Spinal cord (tissue), 10 donors: ENCODE results near the gene SNAI3. TPM values are rescaled to one million over a fixed set of nuclear protein-coding genes. Genes with fewer than 3 reads are reported as not detected.

Experiments
- DNase-seq, 6 donors: peaks; one replicate each; pipeline versions ENCODE4 v3.0.0 to v3.0.0-alpha.2; 2013 to 2015; ENCODE audit warnings: low spot score in 6 of 6, low read depth in 4 of 6
- H3K27ac ChIP-seq: one replicate; pipeline ENCODE4 v1.5.1; 2013; ENCODE audit warnings: low read depth, low read length, control low read depth
- H3K27me3 ChIP-seq: one replicate; pipeline ENCODE4 v1.6.1; 2013; ENCODE audit warnings: low read length; ENCODE audit not compliant: control insufficient read depth, insufficient read depth
- H3K36me3 ChIP-seq: one replicate; pipeline ENCODE4 v1.6.1; 2013; ENCODE audit warnings: low read length; ENCODE audit not compliant: control insufficient read depth, insufficient read depth
- H3K4me1 ChIP-seq: one replicate; pipeline ENCODE4 v1.6.1; 2013; ENCODE audit warnings: low read length; ENCODE audit not compliant: control insufficient read depth, insufficient read depth
- H3K4me3 ChIP-seq: one replicate; pipeline ENCODE4 v1.5.1; 2013; ENCODE audit warnings: low read depth, low read length, control low read depth
- H3K9me3 ChIP-seq: one replicate; pipeline ENCODE4 v1.6.1; 2013; ENCODE audit warnings: low read length; ENCODE audit not compliant: control insufficient read depth, insufficient read depth
- WGBS: methylation state at CpG from one replicate; pipeline ENCODE4 v1.1.5; 2013; ENCODE audit warnings: missing lambda C conversion rate; ENCODE audit not compliant: insufficient coverage; 5-methylcytosine and 5-hydroxymethylcytosine counted together
- polyA plus RNA-seq, 2 donors: library from polyadenylated mRNA; unstranded; fragments of 120-200 nt; gene quantifications; one replicate each; pipeline ENCODE4 v1.2.1, GENCODE V29; 2013; ENCODE audit not compliant: insufficient read length in 2 of 2
- total RNA-seq, 2 donors: library from RNA; depleted of rRNA in 1 of 2; stranded (reverse); fragments of 120-200 nt in 1 of 2; fragments of >200 nt in 1 of 2; gene quantifications; one replicate each; pipeline versions ENCODE4 v1.2.3 to v1.2.4, GENCODE V29; 2013 to 2014
- donor health status: healthy.

Gene SNAI3
- total and polyA plus RNA-seq, 4 donors: 0.30 to 2.2 (median 1.3) TPM

DNA sequence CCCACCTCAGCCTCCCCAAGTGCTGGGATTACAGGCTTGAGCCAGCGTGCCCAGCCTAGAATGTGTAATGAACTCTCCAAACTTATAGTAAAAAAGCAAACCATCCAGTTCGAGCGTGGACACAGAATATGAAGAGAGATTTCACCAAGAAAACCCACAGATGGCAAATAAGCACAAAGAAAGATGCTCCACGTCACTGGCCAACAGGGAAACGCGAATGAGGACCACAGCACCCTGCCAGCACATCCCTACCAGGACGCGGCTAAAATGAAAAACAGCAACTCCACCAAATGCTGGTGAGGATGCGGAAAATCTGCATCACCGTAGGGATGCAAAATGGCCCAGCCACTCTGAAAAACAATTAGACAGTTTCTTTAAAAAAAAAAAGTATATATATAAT is 24.8 kb downstream of the SNAI3 start:
- Histone ChIP-seq H3K4me1 (peaks cover 31% of the 10 kb centered on the region), H3K36me3 (peaks cover 37% of the 10 kb centered on the region), H3K4me3 (no peak overlapping the region), H3K27ac (no peak overlapping the region), H3K27me3 (no peaks in the 10 kb centered on the region), H3K9me3 (no peaks in the 10 kb centered on the region)
- DNase-seq: peak in 1 of 6 donors; percentile 50
- 40% methylated on average over 4 of the region's 10 CpGs for WGBS

DNA sequence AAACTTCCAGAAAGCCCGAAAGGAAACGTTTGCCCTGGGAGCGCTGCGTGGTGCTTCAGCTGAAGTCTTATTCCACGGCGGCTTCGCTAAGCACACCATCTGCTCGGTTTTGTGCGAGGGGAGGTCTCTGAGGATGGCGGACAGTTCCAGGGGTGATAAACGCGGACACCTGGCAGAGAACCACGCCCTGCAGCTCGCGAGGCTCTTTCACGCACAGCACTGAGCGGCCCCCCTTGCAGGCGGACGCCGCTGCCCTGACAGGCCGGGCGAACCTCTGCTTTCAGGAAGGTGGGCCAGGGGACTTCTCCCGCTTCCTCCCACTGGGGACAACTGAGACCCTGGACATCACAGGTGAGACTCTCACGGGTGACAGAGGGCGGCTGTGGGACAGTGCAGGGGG is 27.1 kb downstream of the SNAI3 start:
- Histone ChIP-seq H3K27ac (no peak overlapping the region), H3K9me3 (no peaks in the 10 kb centered on the region), H3K36me3 (peaks cover 60% of the 10 kb centered on the region), H3K27me3 (no peaks in the 10 kb centered on the region), H3K4me1 (peaks cover 28% of the 10 kb centered on the region), H3K4me3 (no peak overlapping the region)
- DNase-seq: no peak
- WGBS: 93% methylated on average over 25 of the region's 25 CpGs

DNA sequence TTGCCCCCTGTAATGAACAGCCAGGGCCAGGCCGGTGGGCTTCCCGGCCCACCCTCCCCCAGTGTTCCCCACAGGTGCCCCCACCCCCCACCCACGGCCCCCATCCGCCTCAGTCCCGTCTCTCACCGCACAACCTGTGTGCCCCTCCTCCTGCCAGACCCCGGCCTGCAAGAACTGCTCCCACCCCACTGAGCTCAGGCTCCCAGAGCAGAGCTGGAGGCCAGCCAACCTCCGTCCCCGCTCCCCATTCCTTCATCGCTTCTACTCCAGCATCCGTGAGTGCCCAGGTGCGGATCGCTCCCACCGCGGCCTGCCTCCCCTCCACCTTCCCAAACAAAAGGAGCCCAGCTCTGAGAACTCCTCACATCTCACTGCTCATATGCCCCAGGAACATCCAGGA is 27.6 kb downstream of the SNAI3 start:
- Histone ChIP-seq H3K36me3 (peaks cover 65% of the 10 kb centered on the region), H3K4me1 (peaks cover 24% of the 10 kb centered on the region)
- 71% methylated on average over 11 of the region's 15 CpGs for WGBS

DNA sequence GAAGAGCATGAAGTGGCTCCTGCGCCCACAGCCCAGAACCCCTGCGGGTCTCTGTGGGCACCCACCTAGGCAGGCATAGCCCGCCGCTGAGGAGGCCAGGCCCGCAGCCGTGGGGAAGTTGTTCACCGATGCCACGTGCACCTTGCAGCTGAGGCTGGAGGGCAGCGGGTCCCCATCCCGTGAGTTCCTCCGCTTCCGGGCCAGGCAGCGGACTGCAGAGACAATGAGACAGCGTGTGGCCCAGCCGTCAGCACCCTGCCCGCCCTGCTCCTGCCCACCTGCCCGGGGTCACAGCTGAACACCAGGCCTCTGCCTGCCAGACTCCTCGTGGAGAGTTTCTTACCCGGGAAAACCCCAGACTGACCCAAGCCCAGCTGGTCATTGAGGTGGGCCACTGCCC is 28.9 kb downstream of the SNAI3 start:
- Histone ChIP-seq H3K36me3 (peaks cover 78% of the 10 kb centered on the region), H3K4me3 (no peak overlapping the region), H3K4me1 (peaks cover 22% of the 10 kb centered on the region), H3K9me3 (no peaks in the 10 kb centered on the region), H3K27me3 (no peaks in the 10 kb centered on the region), H3K27ac (no peak overlapping the region)
- 90% methylated on average over 19 of the region's 19 CpGs for WGBS
- no peak for DNase-seq

More for the DNA sequence above, 27.6 kb downstream of the SNAI3 start:
- no peaks in the 10 kb centered on the region for H3K27me3 ChIP-seq
- H3K4me3 ChIP-seq: no peak overlapping the region
- H3K9me3 ChIP-seq: no peaks in the 10 kb centered on the region
- H3K27ac ChIP-seq: no peak overlapping the region
- no peak for DNase-seq

DNA sequence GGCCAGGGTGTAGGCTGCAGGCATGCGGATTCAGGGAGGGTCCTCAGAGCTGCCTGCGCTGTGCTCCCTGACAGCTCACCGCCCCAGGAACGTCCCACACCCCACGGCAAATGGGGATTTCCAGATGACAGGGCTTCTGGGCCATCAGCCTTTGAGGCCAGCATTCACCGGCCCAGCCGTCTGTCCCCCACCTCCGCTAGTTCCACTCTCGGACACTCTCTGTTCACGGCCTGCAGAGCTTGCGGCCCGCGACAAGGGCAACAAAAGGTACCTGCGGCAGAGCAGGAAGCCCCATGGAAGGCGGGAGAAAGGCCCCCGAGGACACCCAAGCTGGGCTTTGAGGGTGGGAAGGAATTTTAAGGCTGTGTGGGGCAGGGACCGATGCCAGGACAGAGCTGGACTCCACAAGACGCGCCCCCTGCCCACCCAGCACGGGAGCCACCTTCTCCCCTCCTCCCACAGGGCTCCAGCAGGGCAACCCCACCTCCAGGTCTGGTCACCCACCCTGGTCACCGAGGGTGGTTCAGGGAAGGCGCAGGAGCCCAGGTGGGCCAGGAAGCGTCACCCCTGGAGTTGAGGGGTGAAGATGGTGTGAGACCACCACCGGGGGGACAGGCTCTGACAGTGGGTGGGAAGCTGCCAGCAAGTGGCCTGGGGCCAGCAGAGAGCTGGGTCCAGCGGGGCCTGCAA is 29.9 kb downstream of the SNAI3 start:
- Histone ChIP-seq H3K27ac (no peak overlapping the region), H3K27me3 (no peaks in the 10 kb centered on the region), H3K4me3 (no peak overlapping the region), H3K9me3 (no peaks in the 10 kb centered on the region), H3K4me1 (peaks cover 19% of the 10 kb centered on the region), H3K36me3 (peaks cover 88% of the 10 kb centered on the region)
- DNase-seq: no peak
- WGBS: 85% methylated on average over 14 of the region's 25 CpGs

DNA sequence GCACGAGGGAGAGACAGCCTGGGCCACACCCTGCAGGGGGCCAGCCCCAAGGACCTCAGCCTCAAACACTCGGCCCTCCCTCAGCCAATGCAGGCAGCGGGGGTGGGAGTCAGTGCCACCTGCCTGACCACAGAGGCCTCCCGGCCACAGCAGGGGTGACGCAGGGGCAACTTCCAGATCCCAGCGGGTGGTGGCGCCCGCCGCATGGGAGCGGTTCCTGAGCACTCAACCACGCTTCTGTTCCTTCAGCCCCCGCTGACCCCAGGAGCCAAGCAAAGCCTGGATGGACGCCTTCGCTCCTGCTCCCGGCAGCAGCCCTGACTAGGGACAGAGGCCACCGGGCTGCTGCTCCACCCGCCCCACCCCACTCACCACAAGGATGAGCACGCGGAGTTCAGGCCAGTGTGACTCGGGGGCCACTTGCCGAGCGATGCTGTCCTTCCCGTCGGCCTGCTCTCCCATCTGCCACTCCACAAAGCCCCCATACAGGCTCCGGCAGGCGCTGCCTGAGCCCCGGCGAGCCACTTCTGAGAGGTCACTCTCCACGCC is 30.5 kb downstream of the SNAI3 start:
- Histone ChIP-seq H3K4me1 (peaks cover 22% of the 10 kb centered on the region), H3K27me3 (no peaks in the 10 kb centered on the region), H3K36me3 (peaks cover 92% of the 10 kb centered on the region), H3K9me3 (no peaks in the 10 kb centered on the region), H3K4me3 (no peak overlapping the region), H3K27ac (no peak overlapping the region)
- 88% methylated on average over 27 of the region's 29 CpGs for WGBS
- no peak for DNase-seq

DNA sequence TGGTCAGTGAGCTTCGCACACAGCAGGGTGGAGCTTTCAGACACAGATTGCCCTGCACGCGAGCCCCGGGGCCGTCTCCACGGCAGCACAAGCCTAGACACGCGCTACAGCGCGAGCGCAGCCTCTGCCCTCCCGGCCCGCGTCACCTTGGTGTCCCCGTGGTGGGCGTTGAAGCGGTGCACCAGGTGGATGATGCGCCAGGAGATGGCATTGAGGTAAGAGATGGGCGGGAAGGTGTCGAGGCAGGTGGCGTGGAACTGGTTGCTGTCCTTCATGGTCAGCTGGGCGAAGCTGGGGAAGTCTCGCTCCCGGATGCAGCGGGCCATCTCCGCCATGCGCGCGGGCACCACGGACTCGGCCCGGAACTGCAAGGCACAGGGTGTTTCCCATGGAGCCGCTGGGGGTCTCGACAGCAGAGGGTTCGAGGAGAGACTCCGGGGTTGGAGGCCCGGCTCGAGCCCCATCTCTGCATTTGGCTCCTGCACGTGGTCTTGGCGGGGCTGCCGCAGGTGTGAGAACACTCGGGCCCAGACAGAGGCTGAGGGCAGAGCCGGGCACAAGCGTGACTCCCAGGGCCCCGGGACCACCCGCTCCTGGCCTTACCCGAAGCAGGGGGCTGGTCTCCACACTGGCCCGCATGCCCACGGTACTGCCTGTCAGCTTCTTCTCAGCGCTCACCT is 31.1 kb downstream of the SNAI3 start:
- DNase-seq: no peak
- Histone ChIP-seq H3K4me1 (peaks cover 28% of the 10 kb centered on the region), H3K27me3 (no peaks in the 10 kb centered on the region), H3K27ac (no peak overlapping the region), H3K4me3 (no peak overlapping the region), H3K9me3 (no peaks in the 10 kb centered on the region), H3K36me3 (peaks cover 96% of the 10 kb centered on the region)
- 95% methylated on average over 50 of the region's 50 CpGs for WGBS

DNA sequence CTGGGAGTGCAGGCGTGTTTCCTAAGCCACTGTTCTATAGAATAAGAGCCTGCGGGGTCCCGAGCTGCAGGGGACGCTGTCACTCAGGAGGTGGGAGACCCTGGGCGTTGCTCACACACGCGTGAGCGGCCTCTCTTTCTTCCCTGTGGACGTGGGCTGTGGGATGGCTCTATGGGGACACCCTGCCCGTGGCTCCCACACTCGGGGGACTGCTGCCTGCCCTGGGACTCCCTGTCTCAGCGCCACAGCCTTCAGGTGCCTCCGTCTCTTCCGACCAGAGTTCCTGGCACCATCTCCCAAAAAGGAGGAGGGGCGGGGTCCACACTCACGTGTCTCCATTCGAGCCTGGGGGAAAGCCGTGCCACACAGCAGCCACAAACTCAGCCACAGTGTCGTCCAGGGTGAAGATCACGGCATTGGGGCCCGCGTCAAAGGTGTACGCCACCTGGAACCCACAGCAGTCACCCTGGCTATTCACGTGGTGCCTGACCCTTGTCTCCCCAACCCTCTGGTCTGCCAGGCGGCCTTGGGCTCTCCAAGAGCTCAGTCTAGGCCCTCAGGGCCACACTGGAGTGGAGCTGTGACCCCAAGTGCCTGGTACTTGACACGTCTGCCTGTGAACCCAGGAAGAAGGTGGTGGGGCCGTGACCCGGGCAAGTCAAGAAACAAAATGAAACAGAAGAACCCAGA is 31.8 kb downstream of the SNAI3 start:
- DNase-seq: no peak
- WGBS: 91% methylated on average over 27 of the region's 28 CpGs
- Histone ChIP-seq H3K4me1 (peaks cover 29% of the 10 kb centered on the region), H3K36me3 (peaks cover 96% of the 10 kb centered on the region), H3K27ac (no peak overlapping the region), H3K27me3 (no peaks in the 10 kb centered on the region), H3K9me3 (no peaks in the 10 kb centered on the region), H3K4me3 (no peak overlapping the region)

DNA sequence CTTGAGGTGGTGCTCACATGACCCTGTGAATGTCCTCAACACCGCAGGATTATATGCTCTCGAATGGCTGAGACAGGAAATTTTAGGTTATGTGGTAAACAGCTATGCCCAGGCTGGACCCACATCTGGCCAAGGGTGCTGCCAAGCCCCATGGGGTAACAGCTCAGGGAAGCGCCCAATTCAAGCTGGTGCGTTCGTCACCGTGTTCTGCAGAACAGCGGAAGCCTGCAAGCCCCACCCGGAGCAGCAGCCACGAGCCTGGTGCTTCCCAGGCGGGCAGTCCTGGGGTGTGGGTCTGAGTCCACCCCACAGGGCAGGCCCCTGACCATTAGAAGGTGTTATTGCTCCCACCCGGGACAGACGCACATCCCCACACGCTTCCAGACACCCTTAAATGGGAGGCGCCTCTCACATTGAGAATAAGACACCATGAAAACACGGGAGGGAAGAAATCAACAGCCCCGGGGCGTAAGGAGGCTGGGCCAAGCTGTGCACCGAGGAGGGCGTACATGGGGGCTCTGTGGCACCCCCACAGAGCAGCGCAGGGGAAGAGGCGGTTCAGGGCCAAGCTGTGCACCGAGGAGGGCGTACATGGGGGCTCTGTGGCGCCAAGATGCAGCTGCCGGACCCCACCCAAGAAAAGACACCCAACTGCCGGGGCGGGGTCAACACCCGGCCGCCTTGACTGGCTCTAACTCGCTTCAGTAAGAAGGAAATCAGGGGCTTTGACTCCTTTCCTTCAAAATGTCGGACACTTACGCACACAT is 32.5 kb downstream of the SNAI3 start:
- H3K27ac ChIP-seq: no peak overlapping the region
- WGBS: 85% methylated on average over 32 of the region's 32 CpGs
- H3K4me1 ChIP-seq: peaks cover 26% of the 10 kb centered on the region
- no peak overlapping the region for H3K4me3 ChIP-seq
- DNase-seq: no peak
- H3K36me3 ChIP-seq: peaks cover 92% of the 10 kb centered on the region
- H3K27me3 ChIP-seq: no peaks in the 10 kb centered on the region
- H3K9me3 ChIP-seq: no peaks in the 10 kb centered on the region
